RWPE1 (cell line): ENCODE results near the gene BACE1-AS.

Source experiments
- CTCF ChIA-PET: fragments of 350-600 bp; sonication (Branson Sonifier 250); formaldehyde crosslinking; extraction: SDS; loops from one replicate; lab custom pipeline; 2021; lab: Yijun Ruan, JAX
- POLR2A ChIA-PET: fragments of 400-600 bp; formaldehyde crosslinking; extraction: SDS; loops from one replicate; lab custom pipeline; 2020; ENCODE audit warnings: antibody characterized with exemption; ENCODE audit not compliant: low non-redundant PET; lab: Yijun Ruan, JAX
- DNase-seq: peaks from one replicate; pipeline ENCODE4 v3.0.0; 2012; ENCODE audit warnings: low spot score
- H3K27ac ChIP-seq: fragments of 450-650 bp; 2 replicates; pipeline ENCODE4 v1.5.1; 2017
- TF ChIP-seq, protein P1 (sequence below): fragments of 450-650 bp; conservative IDR thresholded peaks from 2 replicates; pipeline ENCODE4 v1.5.1; 2017; ENCODE audit warnings: low read depth, mild to moderate bottlenecking

BACE1-AS gene

DNA sequence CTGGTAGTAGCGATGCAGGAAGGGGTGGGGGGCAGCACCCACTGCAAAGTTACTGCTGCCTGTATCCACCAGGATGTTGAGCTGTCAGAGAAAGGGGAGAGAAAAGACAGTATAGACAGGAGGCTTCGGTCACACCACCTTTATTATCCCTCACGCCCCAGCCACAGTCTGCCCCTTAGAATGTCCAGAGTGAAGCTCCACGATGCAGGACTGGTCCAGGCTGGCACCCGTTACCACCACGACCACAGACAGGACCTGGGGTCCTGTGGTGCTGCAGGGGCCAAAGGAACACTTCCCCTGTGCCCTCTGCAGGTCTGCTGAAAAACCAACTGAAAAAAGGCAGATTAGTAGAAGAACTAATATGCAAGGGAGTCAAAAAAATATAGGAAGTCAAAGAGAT is 5.7 kb downstream of the BACE1-AS start:
- POLR2A ChIA-PET: no interaction called here
- TF ChIP-seq, protein P1, sequence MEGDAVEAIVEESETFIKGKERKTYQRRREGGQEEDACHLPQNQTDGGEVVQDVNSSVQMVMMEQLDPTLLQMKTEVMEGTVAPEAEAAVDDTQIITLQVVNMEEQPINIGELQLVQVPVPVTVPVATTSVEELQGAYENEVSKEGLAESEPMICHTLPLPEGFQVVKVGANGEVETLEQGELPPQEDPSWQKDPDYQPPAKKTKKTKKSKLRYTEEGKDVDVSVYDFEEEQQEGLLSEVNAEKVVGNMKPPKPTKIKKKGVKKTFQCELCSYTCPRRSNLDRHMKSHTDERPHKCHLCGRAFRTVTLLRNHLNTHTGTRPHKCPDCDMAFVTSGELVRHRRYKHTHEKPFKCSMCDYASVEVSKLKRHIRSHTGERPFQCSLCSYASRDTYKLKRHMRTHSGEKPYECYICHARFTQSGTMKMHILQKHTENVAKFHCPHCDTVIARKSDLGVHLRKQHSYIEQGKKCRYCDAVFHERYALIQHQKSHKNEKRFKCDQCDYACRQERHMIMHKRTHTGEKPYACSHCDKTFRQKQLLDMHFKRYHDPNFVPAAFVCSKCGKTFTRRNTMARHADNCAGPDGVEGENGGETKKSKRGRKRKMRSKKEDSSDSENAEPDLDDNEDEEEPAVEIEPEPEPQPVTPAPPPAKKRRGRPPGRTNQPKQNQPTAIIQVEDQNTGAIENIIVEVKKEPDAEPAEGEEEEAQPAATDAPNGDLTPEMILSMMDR: no peak
- DNase-seq: no peak
- CTCF ChIA-PET: no interaction called here
- H3K27ac ChIP-seq: no peak overlapping the region

DNA sequence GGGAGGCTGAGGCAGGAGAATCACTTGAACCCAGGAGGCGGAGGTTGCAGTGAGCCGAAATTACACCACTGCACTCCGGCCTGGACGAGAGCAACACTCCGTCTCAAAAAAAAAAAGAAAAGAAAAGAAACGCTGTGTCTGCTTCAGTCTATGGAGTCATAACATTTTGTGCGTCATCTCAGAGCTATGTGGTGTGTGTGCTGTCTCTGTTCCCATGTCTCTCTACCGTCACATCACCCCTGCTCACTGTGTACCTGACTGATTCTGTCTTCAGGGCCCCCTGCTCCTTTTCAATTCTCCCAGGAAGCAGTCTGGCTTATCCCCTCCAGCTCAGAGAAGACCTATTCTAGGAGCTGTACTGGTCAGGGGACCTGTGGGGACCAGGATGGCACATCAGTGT is 7.0 kb downstream of the BACE1-AS start:
- CTCF ChIA-PET: interaction anchor here (0.5 kb wide), 1 partner anchor 311 kb away, joined by 4 read pairs; no protein-coding TSS in a partner anchor
- TF ChIP-seq, protein P1: no peak
- no peak for DNase-seq
- no peak overlapping the region for H3K27ac ChIP-seq
- POLR2A ChIA-PET: no interaction called here

DNA sequence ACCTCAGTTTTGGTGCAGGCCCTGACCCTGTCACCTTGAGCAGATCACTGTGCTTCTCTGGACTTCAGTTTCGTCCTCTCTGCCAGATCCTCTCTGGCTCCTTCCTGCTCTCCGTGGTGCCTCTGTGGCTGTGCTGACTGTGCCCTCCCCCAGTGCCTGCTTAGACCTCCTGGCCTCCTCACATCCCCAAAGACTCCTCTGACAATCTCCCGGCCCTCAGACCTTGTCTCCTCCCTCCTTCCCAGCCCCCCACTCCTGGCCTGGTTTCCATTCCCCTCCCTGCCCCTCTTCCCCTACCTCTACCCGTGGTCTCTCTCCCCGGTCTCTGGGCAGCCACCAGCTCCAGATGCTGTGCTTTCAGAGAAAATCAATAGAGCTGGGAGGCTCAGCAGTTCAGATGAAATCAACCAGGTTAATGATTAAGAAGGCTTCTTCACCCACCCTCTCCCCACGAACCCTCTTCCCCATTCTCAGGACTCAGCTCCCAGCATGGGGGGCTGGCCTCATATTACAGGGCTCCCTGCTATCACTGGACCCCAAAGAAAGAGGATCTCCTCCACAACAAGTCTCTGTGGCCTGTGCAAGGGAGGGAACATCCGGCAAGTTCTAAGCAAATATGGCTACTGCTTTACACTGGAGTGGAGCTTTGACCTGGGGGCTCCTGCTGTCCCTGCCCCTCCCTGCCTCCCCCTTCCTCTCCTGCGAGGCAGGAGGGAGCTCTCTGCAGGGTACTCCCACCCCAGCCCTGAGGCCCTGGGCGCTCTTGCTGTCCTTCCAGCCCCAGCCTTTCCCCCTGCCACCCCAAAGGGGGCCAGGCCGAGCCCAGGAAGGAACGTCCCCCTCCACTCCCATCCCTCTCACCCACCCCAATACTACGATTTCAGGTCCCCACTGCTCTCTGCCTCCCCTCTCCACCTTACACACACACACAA is 8.5 kb downstream of the BACE1-AS start:
- TF ChIP-seq, protein P1: no peak
- ChIA-PET CTCF (no interaction called here), POLR2A (no interaction called here)
- no peak overlapping the region for H3K27ac ChIP-seq
- DNase-seq: no peak

DNA sequence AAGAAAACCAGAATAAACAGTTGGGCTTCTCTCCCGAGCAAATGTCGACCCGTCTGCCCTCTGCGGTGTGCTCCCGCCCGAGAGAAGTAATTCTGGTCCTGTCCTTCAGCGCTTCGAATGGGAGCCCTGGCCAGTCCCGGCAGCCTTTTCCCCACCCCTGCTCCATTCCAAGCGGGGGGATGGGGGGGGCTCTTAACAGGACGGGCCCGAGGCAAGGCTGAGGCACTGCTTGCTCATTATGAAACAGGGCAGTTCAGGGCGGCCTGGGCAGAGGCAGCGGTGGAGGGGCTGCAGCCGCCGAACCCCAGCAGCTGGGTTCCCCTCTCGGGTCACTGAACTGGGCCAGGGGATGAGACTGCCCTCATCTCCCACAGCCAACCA is 9.1 kb downstream of the BACE1-AS start:
- CTCF ChIA-PET: no interaction called here
- DNase-seq: no peak
- POLR2A ChIA-PET: no interaction called here
- TF ChIP-seq, protein P1: no peak
- no peak overlapping the region for H3K27ac ChIP-seq

DNA sequence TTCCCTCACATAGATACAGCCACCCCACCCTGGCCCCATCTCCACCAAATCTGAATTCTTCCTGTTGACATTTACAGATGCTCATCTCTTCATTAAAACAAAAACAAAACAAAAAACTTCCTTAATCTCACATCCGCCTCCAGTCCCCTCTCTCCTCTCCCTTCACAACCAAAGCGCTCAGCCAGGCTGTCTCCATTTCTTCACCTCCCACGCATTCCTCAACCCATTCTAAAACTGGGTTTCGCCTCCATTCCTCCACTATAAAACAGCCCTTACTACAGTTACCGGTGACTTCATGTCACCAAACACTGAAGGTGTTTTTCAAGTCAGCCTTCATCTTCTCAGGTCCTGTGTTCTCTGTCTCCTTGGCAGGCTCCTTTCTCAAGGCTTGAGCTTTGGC is 9.6 kb downstream of the BACE1-AS start:
- ChIA-PET CTCF (no interaction called here), POLR2A (no interaction called here)
- DNase-seq: no peak

DNA sequence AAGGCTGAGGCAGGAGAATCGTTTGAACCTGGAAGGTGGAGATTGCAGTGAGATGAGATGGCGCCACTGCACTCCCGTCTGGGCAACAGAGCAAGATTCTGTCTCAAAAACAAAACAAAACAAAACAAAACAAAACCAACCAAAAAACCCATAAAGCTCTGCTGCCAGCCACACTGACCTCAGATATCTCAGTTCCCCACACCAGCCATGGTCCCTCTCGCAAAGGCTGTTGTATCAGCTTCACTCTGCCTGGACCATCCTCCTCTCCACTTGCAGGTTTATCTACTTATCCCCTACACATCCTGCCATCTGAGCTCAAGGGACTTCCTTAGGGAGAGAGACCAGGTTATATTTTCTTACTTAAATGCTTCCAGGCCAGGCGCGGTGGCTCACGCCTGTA is 11.1 kb downstream of the BACE1-AS start:
- ChIA-PET POLR2A (no interaction called here), CTCF (interaction anchor here (0.6 kb wide), 1 partner anchor 94 kb away, joined by 4 read pairs; no protein-coding TSS in a partner anchor)
- TF ChIP-seq, protein P1: no peak
- no peak for DNase-seq
- no peak overlapping the region for H3K27ac ChIP-seq

More for the DNA sequence above, 9.6 kb downstream of the BACE1-AS start:
- TF ChIP-seq, protein P1: no peak
- H3K27ac ChIP-seq: no peak overlapping the region
